HCT116 (cell line): ENCODE results near the gene GRIK3. TPM values are rescaled to one million over a fixed set of nuclear protein-coding genes. Genes with fewer than 3 reads are reported as not detected.

Experiments used
- ATAC-seq: fragments of 200-7000 bp; cut with Tn5 transposase; 2 replicates; pipeline ENCODE4 v1.9.1; 2020; ENCODE audit warnings: mild to moderate bottlenecking, moderate library complexity
- BruUV-seq: library from RNA; stranded (reverse); fragments of 400-500 nt; replicated peaks from 2 replicates; lab custom pipeline; 2021; lab: Mats Ljungman, UMichigan
- CTCF ChIA-PET: fragments of 300-600 bp; sonication (Branson Sonifier 250); formaldehyde crosslinking; loops from one replicate; lab custom pipeline; 2021; ENCODE audit warnings: antibody characterized with exemption; lab: Charles Lee
- POLR2A ChIA-PET: fragments of 300-600, 350-600 bp; sonication (Branson Sonifier 250); formaldehyde crosslinking; loops from one replicate; lab custom pipeline; 2021; ENCODE audit warnings: antibody characterized with exemption; lab: Charles Lee
- RAD21 ChIA-PET, 2 experiments: fragments of 300-600 bp; sonication (Branson Sonifier 250); formaldehyde crosslinking; loops; one replicate each; lab custom pipeline; 2023; ENCODE audit warnings: low total read pairs in 2 of 2; ENCODE audit not compliant: uncharacterized antibody in 2 of 2, unreplicated experiment in 2 of 2, low non-redundant PET in 1 of 2; lab: Charles Lee
- DNase-seq: peaks from one replicate; pipeline ENCODE4 v3.0.0-alpha.2; 2010; ENCODE audit warnings: low read depth, low spot score
- H2AFZ ChIP-seq: fragments of 200-600 bp; shearing (Covaris generic), sonication (generic); 2 replicates; pipeline ENCODE4 v1.6.1; 2017; ENCODE audit warnings: low read depth, mixed run types, mixed read lengths, antibody characterized with exemption, low read length; ENCODE audit not compliant: poor library complexity, severe bottlenecking
- H3K27ac ChIP-seq: 2 replicates; pipeline ENCODE4 v1.5.1; 2012; ENCODE audit warnings: low read depth, low read length
- H3K27me3 ChIP-seq: fragments of 200-600 bp; sonication (generic); 2 replicates; pipeline ENCODE4 v1.6.1; 2016; ENCODE audit warnings: mixed run types, low read length, mixed read lengths; ENCODE audit not compliant: insufficient read depth
- H3K36me3 ChIP-seq, 2 experiments: fragments of 200-500 bp in 1 of 2; fragments of 200-600 bp in 1 of 2; sonication (Bioruptor generic) in 1 of 2; sonication (generic) in 1 of 2; 2 replicates each; pipeline versions ENCODE4 v1.5.1 to v1.6.1; 2014 to 2016; ENCODE audit warnings: low read length in 2 of 2, inconsistent platforms in 1 of 2, mixed read lengths in 1 of 2, mixed run types in 1 of 2; ENCODE audit not compliant: insufficient read depth in 2 of 2, control insufficient read depth in 1 of 2
- H3K4me1 ChIP-seq, 2 experiments: fragments of 200-600 bp in 1 of 2; sonication (generic) in 1 of 2; 2 replicates each; pipeline versions ENCODE4 v1.5.1 to v1.6.1; 2012 to 2017; ENCODE audit warnings: low read length in 2 of 2, inconsistent platforms in 1 of 2, mild to moderate bottlenecking in 1 of 2, mixed read lengths in 1 of 2, mixed run types in 1 of 2, moderate library complexity in 1 of 2; ENCODE audit not compliant: insufficient read depth in 2 of 2, control insufficient read depth in 1 of 2
- H3K4me2 ChIP-seq: fragments of 200-600 bp; sonication (generic); 2 replicates; pipeline ENCODE4 v1.6.1; 2017; ENCODE audit warnings: mixed run types, low read length, mixed read lengths
- H3K4me3 ChIP-seq, 2 experiments: fragments of 200-600 bp in 1 of 2; sonication (generic) in 1 of 2; replicated peaks in 1 of 2; 2 replicates each; pipeline ENCODE4 v1.5.1; 2011 to 2016; ENCODE audit warnings: low read length in 2 of 2, control low read depth in 1 of 2, low read depth in 1 of 2, mild to moderate bottlenecking in 1 of 2, mixed read lengths in 1 of 2, mixed run types in 1 of 2
- H3K79me2 ChIP-seq: fragments of 200-600 bp; sonication (generic); 2 replicates; pipeline ENCODE4 v1.6.1; 2017; ENCODE audit warnings: mild to moderate bottlenecking, mixed run types, low read length, moderate library complexity, mixed read lengths; ENCODE audit not compliant: insufficient read depth
- H3K9ac ChIP-seq: fragments of 200-600 bp; sonication (generic); 2 replicates; pipeline ENCODE4 v1.6.1; 2016; ENCODE audit warnings: low read length, mixed read lengths
- H3K9me2 ChIP-seq: fragments of 200-600 bp; sonication (generic), shearing (Covaris generic); 2 replicates; pipeline ENCODE4 v1.6.1; 2017; ENCODE audit warnings: mixed run types, mild to moderate bottlenecking, moderate library complexity; ENCODE audit not compliant: insufficient read depth
- H3K9me3 ChIP-seq, 2 experiments: fragments of 200-500 bp in 1 of 2; fragments of 200-600 bp in 1 of 2; sonication (Bioruptor generic) in 1 of 2; sonication (generic) in 1 of 2; 2 replicates each; pipeline ENCODE4 v1.6.1; 2014 to 2017; ENCODE audit warnings: low read length in 2 of 2, mixed read lengths in 2 of 2, inconsistent platforms in 1 of 2, low read depth in 1 of 2, mild to moderate bottlenecking in 1 of 2, mixed run types in 1 of 2, moderate library complexity in 1 of 2; ENCODE audit not compliant: control insufficient read depth in 1 of 2, insufficient read depth in 1 of 2
- H4K20me1 ChIP-seq: fragments of 200-600 bp; sonication (generic), shearing (Covaris generic); 2 replicates; pipeline ENCODE4 v1.6.1; 2017; ENCODE audit warnings: mixed run types, mild to moderate bottlenecking, moderate library complexity; ENCODE audit not compliant: insufficient read depth
- CBX3 ChIP-seq: IDR thresholded peaks from 2 replicates; pipeline ENCODE4 v1.6.1; 2012; ENCODE audit warnings: low read depth
- EGR1 ChIP-seq: IDR thresholded peaks from 2 replicates; pipeline ENCODE4 v1.6.1; 2012; ENCODE audit warnings: low read depth
- EZH2 ChIP-seq: fragments of 200-600 bp; sonication (generic); IDR thresholded peaks from 2 replicates; pipeline ENCODE4 v1.6.1; 2017; ENCODE audit warnings: antibody characterized with exemption, mixed run types
- EZH2phosphoT487 ChIP-seq: fragments of 200-600 bp; IDR thresholded peaks from 2 replicates; pipeline ENCODE4 v1.6.1; 2018; ENCODE audit warnings: antibody characterized with exemption, borderline replicate concordance
- FOSL1 ChIP-seq: IDR thresholded peaks from 2 replicates; pipeline ENCODE4 v1.6.1; 2012; ENCODE audit warnings: low read depth
- POLR2AphosphoS5 ChIP-seq: IDR thresholded peaks from 2 replicates; pipeline ENCODE4 v1.6.1; 2011; ENCODE audit warnings: mild to moderate bottlenecking, low read depth, low read length, moderate library complexity
- RAD21 ChIP-seq: IDR thresholded peaks from 2 replicates; pipeline ENCODE4 v1.6.1; 2012; ENCODE audit warnings: low read depth, mild to moderate bottlenecking
- SIN3A ChIP-seq: IDR thresholded peaks from 2 replicates; pipeline ENCODE4 v1.6.1; 2012; ENCODE audit warnings: low read depth
- TCF7L2 ChIP-seq: IDR thresholded peaks from 2 replicates; pipeline ENCODE4 v1.7.0; 2011; ENCODE audit warnings: borderline replicate concordance, inconsistent platforms; ENCODE audit not compliant: insufficient read depth, insufficient read length; ENCODE audit errors: extremely low read depth
- YY1 ChIP-seq: IDR thresholded peaks from 2 replicates; pipeline ENCODE4 v1.6.1; 2011; ENCODE audit warnings: low read length, low read depth, moderate library complexity, mild to moderate bottlenecking; ENCODE audit not compliant: insufficient replicate concordance; ENCODE audit errors: extremely low read depth
- ZNF274 ChIP-seq: fragments of 200-500 bp; sonication (Bioruptor generic); IDR thresholded peaks from 2 replicates; pipeline ENCODE4 v1.6.1; 2014; ENCODE audit warnings: mild to moderate bottlenecking, low read depth, low read length, inconsistent platforms
- intact Hi-C: fragments of 100-400 bp; cut with micrococcal nuclease; formaldehyde crosslinking; loops from 2 replicates; pipeline ENCODE4 v1.10.0; 2022
- total RNA-seq: library from RNA; stranded (reverse); gene quantifications from one replicate; pipeline ENCODE4 v1.2.1, GENCODE V29; 2021; ENCODE audit not compliant: unreplicated experiment
- TF ChIP-seq, protein P1 (sequence below): IDR thresholded peaks from 2 replicates; pipeline ENCODE4 v1.6.1; 2012
- TF ChIP-seq, protein P2 (sequence below): IDR thresholded peaks from 2 replicates; pipeline ENCODE4 v1.6.1; 2011; ENCODE audit warnings: mild to moderate bottlenecking, low read length, moderate library complexity; ENCODE audit not compliant: insufficient replicate concordance; ENCODE audit errors: extremely low read depth
- TF ChIP-seq, protein P3 (sequence below): IDR thresholded peaks from 2 replicates; pipeline ENCODE4 v1.6.1; 2012

The GRIK3 gene
- total RNA-seq, 1 experiment from 2014 or later, result not detected

- RAD21 ChIA-PET, result no interaction called here
- no TSS peak for BruUV-seq
- H2AFZ ChIP-seq, result no peak overlapping the region
- no peak overlapping the region for H3K27ac ChIP-seq
- DNase-seq, result no peak
- CTCF ChIA-PET, result no interaction called here
- no peaks in the 10 kb centered on the region for H3K9me3 ChIP-seq
- H4K20me1 ChIP-seq, result no peaks in the 10 kb centered on the region
- peaks cover 96% of the 10 kb centered on the region for H3K27me3 ChIP-seq
- H3K9me2 ChIP-seq, result no peaks in the 10 kb centered on the region
- H3K4me2 ChIP-seq, result no peak overlapping the region
- TF ChIP-seq EGR1, result no peak
- TF ChIP-seq ZNF274, result no peak
- TF ChIP-seq FOSL1, result no peak
- no peak for TF ChIP-seq RAD21
- no peak for TF ChIP-seq EZH2phosphoT487
- TF ChIP-seq EZH2, result no peak
- no peak for TF ChIP-seq SIN3A
- no peak for TF ChIP-seq TCF7L2
- TF ChIP-seq, protein P1, sequence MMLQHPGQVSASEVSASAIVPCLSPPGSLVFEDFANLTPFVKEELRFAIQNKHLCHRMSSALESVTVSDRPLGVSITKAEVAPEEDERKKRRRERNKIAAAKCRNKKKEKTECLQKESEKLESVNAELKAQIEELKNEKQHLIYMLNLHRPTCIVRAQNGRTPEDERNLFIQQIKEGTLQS, result no peak
- TF ChIP-seq, protein P2, sequence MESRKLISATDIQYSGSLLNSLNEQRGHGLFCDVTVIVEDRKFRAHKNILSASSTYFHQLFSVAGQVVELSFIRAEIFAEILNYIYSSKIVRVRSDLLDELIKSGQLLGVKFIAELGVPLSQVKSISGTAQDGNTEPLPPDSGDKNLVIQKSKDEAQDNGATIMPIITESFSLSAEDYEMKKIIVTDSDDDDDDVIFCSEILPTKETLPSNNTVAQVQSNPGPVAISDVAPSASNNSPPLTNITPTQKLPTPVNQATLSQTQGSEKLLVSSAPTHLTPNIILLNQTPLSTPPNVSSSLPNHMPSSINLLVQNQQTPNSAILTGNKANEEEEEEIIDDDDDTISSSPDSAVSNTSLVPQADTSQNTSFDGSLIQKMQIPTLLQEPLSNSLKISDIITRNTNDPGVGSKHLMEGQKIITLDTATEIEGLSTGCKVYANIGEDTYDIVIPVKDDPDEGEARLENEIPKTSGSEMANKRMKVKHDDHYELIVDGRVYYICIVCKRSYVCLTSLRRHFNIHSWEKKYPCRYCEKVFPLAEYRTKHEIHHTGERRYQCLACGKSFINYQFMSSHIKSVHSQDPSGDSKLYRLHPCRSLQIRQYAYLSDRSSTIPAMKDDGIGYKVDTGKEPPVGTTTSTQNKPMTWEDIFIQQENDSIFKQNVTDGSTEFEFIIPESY, result no peak
- TF ChIP-seq YY1, result no peak
- TF ChIP-seq CBX3, result no peak
- TF ChIP-seq POLR2AphosphoS5, result no peak
- TF ChIP-seq, protein P3, sequence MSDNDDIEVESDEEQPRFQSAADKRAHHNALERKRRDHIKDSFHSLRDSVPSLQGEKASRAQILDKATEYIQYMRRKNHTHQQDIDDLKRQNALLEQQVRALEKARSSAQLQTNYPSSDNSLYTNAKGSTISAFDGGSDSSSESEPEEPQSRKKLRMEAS, result no peak
- H3K4me3 ChIP-seq, result no peak overlapping the region
- POLR2A ChIA-PET, result no interaction called here
- H3K4me1 ChIP-seq, result no peaks in the 10 kb centered on the region
- H3K36me3 ChIP-seq, result no peaks in the 10 kb centered on the region
- H3K79me2 ChIP-seq, result no peaks in the 10 kb centered on the region
- no peak for ATAC-seq
- no peak overlapping the region for H3K9ac ChIP-seq
- intact Hi-C loops, result no loop called here
These were observed 95.5 kb downstream of the GRIK3 start for GRCh38 chr1:36938819-36939218.
